MV-4-11 (cell line): Measurements from ENCODE around the gene NCK2.

Experiments
- DNase-seq: peaks from one replicate; lab custom pipeline; 2025; lab: John Stamatoyannopoulos, UW

NCK2 gene

DNA sequence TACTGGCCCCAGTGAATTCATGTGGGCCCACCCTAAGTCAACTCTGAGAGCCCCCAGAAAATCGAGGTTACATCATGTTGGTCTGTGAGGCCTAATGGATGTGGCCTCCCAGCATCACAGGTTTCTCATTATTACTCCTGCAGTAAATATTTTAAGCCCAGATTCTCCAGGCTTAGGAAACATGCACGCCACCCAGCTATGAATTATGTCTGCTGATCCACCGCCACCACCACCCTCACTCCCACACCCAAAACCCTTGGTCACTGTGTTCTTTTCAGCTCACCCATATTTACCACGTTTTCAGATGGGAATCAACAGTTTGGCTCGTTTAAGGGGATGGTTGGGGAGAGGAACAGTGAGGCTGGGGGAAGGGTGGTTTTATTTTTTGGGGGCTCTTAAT is 128.6 kb downstream of the NCK2 start:
- peak; percentile 17 for DNase-seq

DNA sequence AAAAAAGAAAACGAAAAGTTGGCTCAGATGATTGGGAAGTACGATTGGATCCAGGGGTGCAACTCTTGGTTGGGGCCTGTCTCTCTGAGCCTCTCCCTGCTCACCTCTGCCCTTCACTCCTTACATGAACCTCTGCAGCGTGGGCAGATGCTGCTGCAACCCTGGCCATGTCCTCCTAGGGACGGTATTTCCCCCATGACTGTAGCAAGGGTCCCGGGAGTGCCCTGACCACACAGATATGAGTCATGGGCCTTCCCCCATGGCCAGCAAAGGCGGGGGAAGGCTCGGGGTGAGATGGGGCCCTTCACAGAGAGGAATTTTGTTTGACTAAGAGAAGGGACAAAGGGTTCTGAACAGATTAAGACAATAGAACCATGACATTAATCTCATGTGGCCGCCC is 129.0 kb downstream of the NCK2 start:
- DNase-seq = peak; percentile 45

DNA sequence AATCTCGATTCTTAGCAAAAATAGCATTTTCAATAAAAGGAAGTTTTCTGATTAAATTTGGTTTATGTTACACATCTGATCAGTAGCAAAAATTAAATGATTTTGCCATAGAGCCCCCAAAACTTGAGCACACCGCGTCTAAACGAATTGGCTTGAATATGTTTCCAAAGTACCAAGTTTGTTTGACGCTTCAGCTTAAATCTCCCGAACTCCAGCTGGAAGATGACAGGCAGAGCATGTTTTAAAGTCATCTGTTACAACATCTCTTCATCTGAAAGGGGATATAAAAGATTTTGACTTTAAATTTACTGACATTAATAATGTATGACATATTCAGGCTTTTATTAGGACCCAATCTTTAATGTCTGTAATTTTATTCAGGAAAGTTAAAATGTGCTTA is 129.8 kb downstream of the NCK2 start:
- no peak for DNase-seq

DNA sequence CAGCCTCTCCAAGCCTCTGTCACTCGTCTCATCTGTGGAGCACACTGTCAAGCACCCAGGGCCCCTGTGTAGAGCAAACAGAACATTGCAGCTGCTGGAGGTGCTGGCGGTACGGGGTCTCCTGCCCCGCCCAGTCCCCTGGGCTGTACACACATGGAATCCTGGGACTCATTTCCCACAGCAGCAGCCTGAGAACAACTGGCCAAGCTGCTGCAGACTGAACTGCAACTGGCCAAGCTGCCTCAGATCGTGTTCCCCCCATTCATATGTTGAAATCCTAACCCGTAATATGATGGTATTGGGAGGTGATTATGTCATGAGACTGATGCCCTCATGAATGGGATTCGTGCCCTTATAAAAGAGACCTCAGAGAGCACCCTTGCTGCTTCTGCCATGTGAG is 130.5 kb downstream of the NCK2 start:
- no peak for DNase-seq

DNA sequence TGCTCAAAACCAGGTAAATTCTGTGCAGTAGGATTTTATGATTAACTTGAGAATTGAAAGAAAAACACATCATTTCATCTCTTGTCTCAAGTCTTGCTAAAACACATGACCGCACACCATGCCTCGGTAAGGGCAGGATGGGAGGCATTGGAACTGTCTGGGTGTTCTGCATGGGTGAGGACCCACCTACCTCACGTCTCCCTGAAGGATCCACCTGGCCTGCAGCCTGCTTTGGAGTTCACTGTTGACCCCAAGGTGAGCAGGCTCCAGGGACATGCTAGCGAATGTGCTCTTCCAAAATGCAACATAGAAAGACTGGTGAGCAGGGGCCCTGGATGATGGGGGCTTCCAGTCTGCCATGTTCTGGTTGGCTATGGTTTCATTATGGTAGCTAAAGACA is 131.5 kb downstream of the NCK2 start:
- DNase-seq = no peak

DNA sequence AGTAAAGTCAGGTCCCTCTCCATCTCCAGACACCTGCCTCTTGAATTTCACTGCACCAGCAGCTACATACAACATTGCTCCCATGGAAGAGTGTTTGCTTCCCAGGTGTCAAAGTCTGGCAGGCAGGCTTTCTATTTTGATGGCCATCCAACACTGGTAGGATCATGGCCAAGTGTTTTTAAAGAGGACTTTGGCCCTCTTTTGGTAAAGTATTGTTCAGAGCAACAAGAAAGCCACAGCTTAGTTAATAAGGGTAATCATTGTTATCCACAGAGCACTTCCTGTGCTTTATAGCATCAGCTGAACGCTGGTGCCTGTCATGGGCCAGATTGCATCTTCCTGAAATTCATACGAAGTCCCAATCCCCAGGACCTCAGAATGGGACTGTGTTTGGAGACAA is 133.2 kb downstream of the NCK2 start:
- DNase-seq = no peak

DNA sequence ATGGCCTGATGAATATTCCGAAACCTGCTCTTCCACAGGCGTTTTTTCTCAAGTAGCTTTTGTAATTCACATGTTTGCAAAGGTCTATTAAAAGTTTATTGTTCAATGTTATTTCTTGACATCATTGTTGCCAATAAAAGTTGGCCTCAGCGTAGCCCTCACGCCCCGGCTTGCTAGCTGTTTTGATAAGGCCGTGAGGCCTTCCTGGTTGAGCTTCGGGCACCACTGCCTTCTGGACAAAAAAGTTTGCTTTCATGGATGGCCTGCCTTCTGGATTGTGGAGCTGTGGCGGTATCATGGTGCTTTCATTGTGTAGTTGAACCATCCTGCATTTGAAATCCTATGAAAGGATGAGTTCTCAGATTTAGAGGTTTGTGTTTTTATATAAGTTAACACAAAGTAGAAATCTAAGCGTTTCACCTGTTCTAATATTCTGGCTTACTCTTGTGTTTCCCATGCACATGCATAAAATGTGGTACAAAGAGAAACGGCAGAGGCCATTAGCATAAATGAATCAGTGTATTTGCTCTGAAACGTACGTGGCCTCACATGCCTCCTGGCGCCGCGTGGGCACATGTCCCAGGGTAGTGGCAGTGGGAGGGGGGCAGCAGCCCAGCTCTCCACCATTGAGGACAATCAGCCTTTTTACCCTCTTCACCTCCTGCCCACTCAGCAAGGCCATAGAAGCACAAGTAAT is 134.5 kb downstream of the NCK2 start:
- no peak for DNase-seq

DNA sequence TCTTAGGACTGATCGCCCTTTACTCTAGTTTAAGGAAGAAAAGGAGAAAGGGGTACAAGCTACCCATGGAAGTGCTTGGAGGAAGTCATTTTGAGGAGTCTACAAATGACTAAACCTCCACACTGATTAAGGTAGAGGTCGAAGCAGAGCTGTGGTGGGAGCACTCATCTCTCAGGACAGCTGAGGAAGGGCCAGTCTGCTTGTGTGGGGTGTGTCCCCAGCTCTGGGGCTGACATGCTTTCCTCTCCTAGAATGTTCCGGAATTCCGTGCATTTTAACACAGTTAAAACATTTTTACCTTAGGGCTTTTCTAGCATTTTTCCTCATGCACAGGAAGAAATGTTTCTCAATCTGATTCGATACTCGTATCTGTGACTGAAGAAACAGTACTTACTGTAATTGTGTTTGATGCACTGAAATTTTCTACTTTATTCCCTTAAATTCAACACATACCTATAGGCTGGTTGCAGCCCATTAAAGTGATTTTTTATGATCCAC is 135.1 kb downstream of the NCK2 start:
- DNase-seq = no peak

DNA sequence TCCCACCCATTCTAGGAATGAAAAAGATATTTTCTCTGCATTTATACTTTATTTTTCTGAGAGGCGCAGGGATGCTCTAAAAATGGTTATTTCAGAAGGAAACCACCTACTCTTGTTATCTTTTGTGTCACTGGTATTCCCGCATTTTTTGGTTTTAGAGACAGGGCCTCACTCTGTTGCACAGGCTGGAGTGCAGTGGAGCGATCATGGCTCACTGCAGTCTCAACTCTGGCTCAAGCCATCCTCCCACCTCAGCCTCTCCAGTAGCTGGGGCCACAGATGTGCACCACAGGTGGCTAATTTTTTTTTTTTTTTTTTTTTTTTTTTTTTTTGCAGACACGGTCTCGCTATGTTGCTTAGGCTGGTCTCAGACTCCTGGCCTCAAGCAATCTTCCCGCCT is 135.9 kb downstream of the NCK2 start:
- no peak for DNase-seq

DNA sequence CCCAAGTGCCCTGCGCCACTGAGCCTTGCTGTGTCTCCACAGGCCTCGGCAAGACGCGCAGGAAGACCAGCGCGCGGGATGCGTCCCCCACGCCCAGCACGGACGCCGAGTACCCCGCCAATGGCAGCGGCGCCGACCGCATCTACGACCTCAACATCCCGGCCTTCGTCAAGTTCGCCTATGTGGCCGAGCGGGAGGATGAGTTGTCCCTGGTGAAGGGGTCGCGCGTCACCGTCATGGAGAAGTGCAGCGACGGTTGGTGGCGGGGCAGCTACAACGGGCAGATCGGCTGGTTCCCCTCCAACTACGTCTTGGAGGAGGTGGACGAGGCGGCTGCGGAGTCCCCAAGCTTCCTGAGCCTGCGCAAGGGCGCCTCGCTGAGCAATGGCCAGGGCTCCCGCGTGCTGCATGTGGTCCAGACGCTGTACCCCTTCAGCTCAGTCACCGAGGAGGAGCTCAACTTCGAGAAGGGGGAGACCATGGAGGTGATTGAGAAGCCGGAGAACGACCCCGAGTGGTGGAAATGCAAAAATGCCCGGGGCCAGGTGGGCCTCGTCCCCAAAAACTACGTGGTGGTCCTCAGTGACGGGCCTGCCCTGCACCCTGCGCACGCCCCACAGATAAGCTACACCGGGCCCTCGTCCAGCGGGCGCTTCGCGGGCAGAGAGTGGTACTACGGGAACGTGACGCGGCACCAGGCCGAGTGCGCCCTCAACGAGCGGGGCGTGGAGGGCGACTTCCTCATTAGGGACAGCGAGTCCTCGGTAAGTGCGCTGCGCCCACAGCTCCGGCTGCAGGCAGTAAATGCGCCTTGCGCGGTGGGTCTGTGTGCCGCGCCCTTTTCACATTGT is 136.8 kb downstream of the NCK2 start:
- no peak for DNase-seq

DNA sequence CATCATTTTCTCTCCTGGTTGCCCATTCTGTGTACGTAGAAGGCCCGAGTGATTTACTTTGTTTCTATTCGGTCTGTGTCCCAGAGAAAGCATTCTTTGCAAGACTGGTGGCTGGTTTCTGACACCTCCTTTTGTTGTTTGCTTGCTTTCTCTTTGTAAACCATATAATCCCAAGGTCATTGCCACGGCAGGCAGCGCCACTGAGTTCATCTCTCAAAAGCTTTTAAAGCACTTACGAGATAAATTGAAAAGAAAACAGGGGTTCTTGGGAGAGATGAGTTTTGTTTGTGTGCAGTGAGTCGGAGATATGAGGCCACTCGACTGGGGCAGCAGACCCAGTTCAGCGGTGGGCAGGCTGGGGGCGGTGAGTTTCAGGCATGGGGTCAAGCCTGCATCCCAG is 137.6 kb downstream of the NCK2 start:
- no peak for DNase-seq

DNA sequence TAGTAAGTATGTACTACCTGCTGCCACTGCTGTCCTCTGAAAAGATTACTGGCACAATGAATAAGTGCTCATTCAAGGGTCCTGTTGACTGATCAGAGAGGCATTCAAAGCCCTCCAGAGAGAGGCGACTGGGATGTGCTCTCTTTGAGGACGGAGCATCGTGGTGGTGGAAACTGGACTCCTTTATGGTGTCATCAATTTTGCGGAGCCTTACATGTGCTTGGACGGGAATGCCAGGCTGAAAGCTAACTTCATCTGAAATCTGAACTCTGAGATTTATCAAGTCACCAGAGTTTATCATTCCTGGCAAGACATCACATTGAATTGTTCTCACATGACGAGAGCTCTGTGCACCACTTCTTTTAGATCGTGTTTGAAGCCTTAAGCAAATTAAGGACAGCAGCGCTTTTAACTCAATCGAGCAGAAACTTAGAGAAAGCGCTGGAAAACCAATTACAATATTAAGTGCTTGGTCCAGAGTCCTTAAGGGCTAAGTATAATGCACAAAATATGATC is 138.3 kb downstream of the NCK2 start:
- DNase-seq = no peak

DNA sequence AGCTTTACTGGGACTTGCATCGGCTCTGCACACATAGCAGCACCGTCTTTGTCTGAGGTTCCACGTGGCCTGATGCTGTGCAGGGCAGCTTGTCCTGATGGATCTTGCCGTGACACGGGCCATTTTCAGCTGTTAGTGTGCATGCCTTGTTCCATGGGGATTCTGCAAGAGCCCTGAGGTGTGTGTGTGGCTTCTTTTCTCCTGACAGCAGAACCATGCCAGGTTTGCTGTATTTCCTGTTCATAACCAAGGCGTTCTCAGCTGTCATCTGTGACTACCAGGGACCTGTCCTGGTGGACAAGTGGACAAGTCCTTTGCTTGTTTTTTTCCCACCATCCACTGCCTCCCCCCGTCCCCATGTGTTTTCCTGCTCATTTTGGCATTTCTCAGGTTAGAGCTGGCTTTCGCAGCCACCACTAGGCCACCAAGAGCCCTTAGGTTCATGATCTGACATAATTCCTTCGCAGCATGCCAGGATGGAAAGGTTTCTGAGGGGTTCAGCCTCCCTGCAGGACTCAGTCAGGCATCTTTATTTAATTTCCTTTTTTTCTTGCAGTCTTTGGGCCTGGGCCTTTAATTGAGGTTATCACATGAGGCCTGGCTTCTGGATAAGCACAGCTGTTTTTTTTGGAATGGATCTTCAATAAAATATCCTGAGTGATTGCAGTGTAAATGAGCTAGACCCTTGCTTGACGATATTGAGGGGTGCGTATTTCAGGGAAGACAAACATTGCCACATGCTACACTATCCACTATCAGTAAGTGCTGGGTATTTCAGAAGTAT is 139.4 kb downstream of the NCK2 start:
- no peak for DNase-seq

DNA sequence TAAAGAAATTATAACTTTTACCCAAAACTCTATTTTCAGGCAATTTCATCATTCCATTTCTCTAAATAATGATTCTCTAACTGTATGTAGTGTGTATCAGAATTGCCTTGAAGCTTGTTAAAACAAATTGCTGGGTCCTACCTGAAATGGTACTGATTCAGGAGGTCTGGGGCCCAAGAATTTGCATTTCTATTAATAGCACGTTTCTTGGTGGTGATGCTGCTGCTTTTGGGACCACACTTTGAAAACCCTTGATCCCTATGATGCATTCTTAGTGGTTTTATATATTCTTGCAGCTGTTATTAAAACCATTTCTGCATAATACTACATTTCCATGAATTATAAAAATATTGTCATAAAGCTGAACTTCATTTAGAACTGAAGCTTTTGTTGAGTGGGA is 140.7 kb downstream of the NCK2 start:
- no peak for DNase-seq

DNA sequence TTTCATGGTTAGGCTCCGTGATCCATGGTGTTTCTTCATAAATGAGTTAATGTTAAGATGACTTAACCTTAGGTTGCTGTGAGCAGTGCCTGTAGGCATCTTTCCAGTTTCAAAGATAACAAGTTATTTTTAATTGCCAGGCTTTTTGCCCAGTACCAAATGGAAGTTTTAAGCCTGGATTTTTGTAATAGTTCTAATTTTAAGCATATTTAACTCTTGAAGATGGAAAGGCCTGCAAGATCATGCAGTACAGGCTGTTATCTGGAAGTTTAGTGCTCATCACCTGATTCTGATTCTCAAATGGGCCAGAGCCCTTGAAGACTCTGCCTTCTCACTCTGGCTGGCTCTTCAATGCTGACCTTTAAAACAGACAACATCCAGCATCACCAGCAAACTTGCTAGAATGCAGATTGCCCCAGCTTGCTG is 141.3 kb downstream of the NCK2 start:
- no peak for DNase-seq

DNA sequence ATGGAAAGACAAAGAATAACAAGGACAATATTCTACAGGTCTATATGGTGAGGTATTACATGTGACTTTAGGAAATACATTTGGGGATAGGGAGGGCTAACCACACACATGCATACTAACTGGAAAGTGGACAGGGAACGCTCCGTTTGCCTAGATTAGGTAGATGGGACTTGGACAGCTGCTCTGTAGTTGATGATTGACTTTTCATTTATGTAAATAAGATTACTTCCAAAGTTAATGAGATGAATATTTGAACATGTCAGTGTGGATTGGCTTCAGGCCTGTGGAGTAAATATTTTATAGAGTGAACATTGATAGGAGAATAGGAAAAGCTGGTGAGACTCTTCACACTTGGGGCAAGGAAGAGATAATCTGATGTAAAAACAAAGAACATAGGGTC is 142.0 kb downstream of the NCK2 start:
- DNase-seq = no peak

DNA sequence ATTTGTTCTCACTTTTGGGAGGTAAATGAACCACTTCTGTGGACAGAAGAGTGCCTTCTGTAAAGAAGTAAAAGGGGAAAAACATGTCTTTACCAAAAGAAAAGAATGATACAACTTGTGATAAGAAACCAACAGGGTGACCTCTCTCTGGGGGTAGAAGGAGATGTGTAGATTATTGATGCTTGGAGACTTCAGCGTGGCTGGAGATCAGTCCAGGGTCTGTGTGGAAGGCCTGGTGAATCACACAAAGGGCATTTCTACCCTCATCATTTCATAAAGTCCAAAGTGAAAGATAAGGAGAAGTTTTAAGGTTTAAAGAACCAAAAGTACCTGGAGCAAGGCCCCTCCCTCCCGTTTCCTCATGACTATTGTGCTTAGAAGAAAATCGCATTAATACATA is 142.5 kb downstream of the NCK2 start:
- no peak for DNase-seq

DNA sequence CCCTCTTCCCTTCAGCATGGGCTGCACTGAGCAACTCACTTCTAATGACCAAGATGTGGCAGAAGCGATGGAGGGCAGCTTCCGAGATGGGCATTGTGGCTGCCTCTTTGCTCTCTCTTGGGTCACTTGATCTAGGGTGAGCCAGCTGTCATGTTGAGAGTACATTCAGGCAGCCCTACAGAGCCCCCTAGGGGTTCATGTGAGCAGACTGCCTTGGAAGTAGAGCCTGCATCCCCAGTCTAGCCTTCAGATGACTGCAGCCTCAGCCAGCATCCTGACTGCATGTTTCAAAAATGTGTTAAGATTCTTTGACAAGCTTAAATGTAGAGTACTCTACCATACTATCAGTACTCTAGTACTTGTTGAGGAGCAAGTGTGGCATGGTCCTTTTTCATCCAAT is 143.9 kb downstream of the NCK2 start:
- DNase-seq = peak; percentile 40

DNA sequence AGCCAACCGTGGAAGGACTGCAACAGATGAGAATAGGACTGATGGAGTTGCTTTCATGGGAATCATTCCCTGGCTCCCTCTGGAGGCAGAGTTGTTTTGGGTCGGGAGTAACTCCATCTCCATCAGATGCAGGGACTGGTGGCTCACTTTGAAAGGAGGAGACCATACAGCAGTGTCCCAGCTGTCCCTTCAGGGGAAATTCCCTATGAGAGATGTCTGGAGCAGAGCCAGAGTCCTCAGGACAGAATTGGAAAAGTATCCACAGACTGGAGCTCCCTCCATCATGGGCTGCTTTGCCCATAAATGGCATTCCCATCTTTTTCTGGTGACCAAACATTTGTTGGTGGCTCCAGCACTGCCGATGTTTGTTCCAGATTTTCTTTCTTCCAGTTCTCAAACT is 144.3 kb downstream of the NCK2 start:
- no peak for DNase-seq

DNA sequence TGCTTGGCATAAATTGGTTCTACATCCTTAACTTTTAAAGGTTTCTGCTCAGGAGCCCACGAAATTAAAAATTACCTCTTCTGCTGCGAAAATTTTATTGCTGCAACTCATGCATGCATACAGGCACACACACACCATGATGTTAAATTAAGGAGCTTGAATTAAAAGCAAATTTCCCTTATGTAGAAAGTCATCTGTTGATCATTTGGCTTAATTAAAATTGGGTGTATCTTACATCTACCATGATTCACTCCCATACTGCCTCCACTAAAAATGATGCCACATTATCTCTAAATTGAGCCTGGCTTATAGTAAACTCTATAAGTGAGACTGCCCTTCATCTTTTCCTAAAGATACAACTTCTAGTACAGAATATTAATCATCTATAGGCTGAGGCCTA is 145.4 kb downstream of the NCK2 start:
- DNase-seq = no peak

DNA sequence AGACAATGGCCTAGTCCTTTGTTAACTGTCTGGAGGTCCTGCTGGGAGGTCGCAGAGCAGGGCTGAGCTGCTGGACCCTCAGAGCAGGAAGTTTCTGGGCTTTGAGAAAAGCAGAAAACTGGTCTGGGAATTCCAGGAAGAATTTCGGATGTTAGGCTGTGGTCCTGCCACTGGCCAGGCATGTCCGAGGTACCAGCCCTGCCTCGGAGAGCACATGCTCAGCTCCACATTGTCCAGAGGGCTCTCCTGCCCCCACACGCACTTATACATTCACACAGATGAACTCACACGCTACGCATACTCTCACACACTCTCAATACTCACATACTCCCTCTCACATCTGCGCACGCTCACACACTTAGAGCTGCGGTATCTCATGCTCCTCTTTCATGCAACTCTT is 146.1 kb downstream of the NCK2 start:
- no peak for DNase-seq
